Astrocyte (in vitro differentiated cells and primary cell): ENCODE measurements around the gene NSD1.

ENCODE experiments used
- EZH2 ChIP-seq: IDR thresholded peaks from 2 replicates; pipeline ENCODE4 v1.6.1; 2012; ENCODE audit warnings: mild to moderate bottlenecking, low read length, inconsistent platforms; ENCODE audit not compliant: insufficient read depth
- TF ChIP-seq, protein P1 (sequence below): IDR thresholded peaks from 2 replicates; pipeline ENCODE4 v1.5.1; 2011; ENCODE audit warnings: low read depth, mild to moderate bottlenecking, inconsistent platforms, low read length, moderate library complexity; ENCODE audit not compliant: insufficient read depth

DNA sequence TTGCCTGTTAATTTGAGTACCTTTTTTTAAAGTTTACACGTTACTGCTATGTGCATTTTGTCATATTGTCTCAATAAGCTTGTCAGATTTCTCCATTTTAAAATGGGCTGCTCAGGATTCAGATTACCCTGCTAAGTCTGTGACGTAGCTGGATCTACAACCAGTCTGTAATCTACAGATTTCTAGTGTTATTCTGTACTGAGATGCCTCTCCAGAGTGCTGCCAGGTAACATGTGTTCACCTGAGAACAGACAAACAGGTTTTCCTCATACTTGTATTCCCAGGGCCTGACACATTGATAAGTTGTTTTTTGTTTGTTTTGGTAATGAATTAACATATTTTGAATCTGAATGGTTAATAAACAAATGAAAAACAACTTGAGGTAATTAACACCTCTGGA, 154.6 kb downstream of the NSD1 start:
- no peak for TF ChIP-seq EZH2
- TF ChIP-seq, protein P1, sequence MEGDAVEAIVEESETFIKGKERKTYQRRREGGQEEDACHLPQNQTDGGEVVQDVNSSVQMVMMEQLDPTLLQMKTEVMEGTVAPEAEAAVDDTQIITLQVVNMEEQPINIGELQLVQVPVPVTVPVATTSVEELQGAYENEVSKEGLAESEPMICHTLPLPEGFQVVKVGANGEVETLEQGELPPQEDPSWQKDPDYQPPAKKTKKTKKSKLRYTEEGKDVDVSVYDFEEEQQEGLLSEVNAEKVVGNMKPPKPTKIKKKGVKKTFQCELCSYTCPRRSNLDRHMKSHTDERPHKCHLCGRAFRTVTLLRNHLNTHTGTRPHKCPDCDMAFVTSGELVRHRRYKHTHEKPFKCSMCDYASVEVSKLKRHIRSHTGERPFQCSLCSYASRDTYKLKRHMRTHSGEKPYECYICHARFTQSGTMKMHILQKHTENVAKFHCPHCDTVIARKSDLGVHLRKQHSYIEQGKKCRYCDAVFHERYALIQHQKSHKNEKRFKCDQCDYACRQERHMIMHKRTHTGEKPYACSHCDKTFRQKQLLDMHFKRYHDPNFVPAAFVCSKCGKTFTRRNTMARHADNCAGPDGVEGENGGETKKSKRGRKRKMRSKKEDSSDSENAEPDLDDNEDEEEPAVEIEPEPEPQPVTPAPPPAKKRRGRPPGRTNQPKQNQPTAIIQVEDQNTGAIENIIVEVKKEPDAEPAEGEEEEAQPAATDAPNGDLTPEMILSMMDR, result no peak
